K562 (cell line): ENCODE measurements around the gene HEY2. TPM values are rescaled to one million over a fixed set of nuclear protein-coding genes. Genes with fewer than 3 reads are reported as not detected.

ENCODE experiments used
- ARID2 ChIP-seq: fragments of 450-650 bp; IDR thresholded peaks from 2 replicates; pipeline ENCODE4 v1.6.1; 2017; ENCODE audit warnings: antibody characterized with exemption, mild to moderate bottlenecking
- ATF2 ChIP-seq: sonication (generic); formaldehyde crosslinking; IDR thresholded peaks from 2 replicates; pipeline ENCODE4 v1.8.1; 2022; ENCODE audit warnings: missing genetic modification reagents
- CEBPB ChIP-seq: fragments of 450-650 bp; IDR thresholded peaks from 2 replicates; pipeline ENCODE4 v1.6.1; 2016; ENCODE audit warnings: missing genetic modification characterization, missing compliant biosample characterization
- CEBPG ChIP-seq, 3 experiments: fragments of 200-800 bp in 1 of 3; sonication (Bioruptor generic) in 1 of 3; sonication (generic) in 1 of 3; formaldehyde crosslinking in 1 of 3; IDR thresholded peaks in 2 of 3; conservative IDR thresholded peaks in 1 of 3; 2 replicates each; pipeline versions ENCODE4 v1.6.1 to v1.8.0; 2016 to 2022; ENCODE audit warnings: missing compliant biosample characterization in 2 of 3, missing genetic modification characterization in 2 of 3, mild to moderate bottlenecking in 1 of 3, missing genetic modification reagents in 1 of 3
- CREM ChIP-seq: IDR thresholded peaks from 2 replicates; pipeline ENCODE4 v1.6.1; 2014; ENCODE audit warnings: antibody characterized with exemption, low read depth
- EWSR1 ChIP-seq: fragments of 450-650 bp; IDR thresholded peaks from 2 replicates; pipeline ENCODE4 v1.6.1; 2018; ENCODE audit warnings: borderline replicate concordance, mild to moderate bottlenecking, low read depth, moderate library complexity; ENCODE audit not compliant: partially characterized antibody
- JUND ChIP-seq, 2 experiments: IDR thresholded peaks; 2 replicates in 1 of 2; 3 replicates in 1 of 2; pipeline ENCODE4 v1.6.1; 2011; ENCODE audit warnings: borderline replicate concordance in 2 of 2, low read depth in 2 of 2, low read length in 2 of 2, improper control_type of control experiment in 1 of 2, missing biosample characterization in 1 of 2, missing genetic modification characterization in 1 of 2, missing genetic modification reagents in 1 of 2
- PYGO2 ChIP-seq: fragments of 450-650 bp; IDR thresholded peaks from 2 replicates; pipeline ENCODE4 v1.6.1; 2016; ENCODE audit warnings: mild to moderate bottlenecking, missing genetic modification characterization, moderate library complexity, missing compliant biosample characterization
- RBFOX2 ChIP-seq: fragments of 200-400 bp; formaldehyde crosslinking; IDR thresholded peaks from 2 replicates; pipeline ENCODE4 v1.6.1; 2017; ENCODE audit warnings: low read depth, mild to moderate bottlenecking, low read length, moderate library complexity
- SOX6 ChIP-seq: fragments of 450-650 bp; IDR thresholded peaks from 2 replicates; pipeline ENCODE4 v1.6.1; 2014; ENCODE audit warnings: mild to moderate bottlenecking
- TAF1 ChIP-seq: IDR thresholded peaks from 2 replicates; pipeline ENCODE4 v1.6.1; 2011; ENCODE audit warnings: mild to moderate bottlenecking, low read length, moderate library complexity; ENCODE audit not compliant: insufficient read depth, control insufficient read depth, severe bottlenecking; ENCODE audit errors: extremely low read depth
- UBTF ChIP-seq, 2 experiments: IDR thresholded peaks; 2 replicates each; pipeline ENCODE4 v1.6.1; 2012; ENCODE audit warnings: improper control_type of control experiment in 2 of 2, low read depth in 2 of 2, low read length in 2 of 2, borderline replicate concordance in 1 of 2
- ZBED1 ChIP-seq: IDR thresholded peaks from 2 replicates; pipeline ENCODE4 v1.6.1; 2014
- ZNF398 ChIP-seq: fragments of 250-450 bp; sonication (Bioruptor Pico); IDR thresholded peaks from 2 replicates; pipeline ENCODE4 v1.8.0; 2021; ENCODE audit warnings: moderate library complexity, mild to moderate bottlenecking, inconsistent platforms
- polyA plus RNA-seq, 8 experiments: library from polyadenylated mRNA; depleted of rRNA in 4 of 8; stranded (reverse) in 5 of 8; unstranded in 3 of 8; fragments of >200 nt; fragmentation: Nextera tagmentation in 2 of 8; fragmentation: Illumina TruSeq in 1 of 8; extraction: Ambion mirVana in 2 of 8; extraction: Trizol in 1 of 8; gene quantifications; 2 replicates each; pipeline versions ENCODE4 v1.2.1 to v1.2.3, GENCODE V29; 2011 to 2014; ENCODE audit warnings: inconsistent platforms in 1 of 8, missing spikeins in 1 of 8
- total RNA-seq, 7 experiments: library from RNA; depleted of rRNA in 6 of 7; stranded (reverse); fragments of >200 nt in 6 of 7; fragmentation: Illumina TruSeq in 2 of 7; extraction: Trizol in 2 of 7; gene quantifications; 2 replicates each; pipeline versions ENCODE4 v1.2.1 to v1.2.3, GENCODE V29; 2011 to 2021; ENCODE audit warnings: low replicate concordance in 1 of 7
- TF ChIP-seq, protein P1 (sequence below): fragments of 450-650 bp; formaldehyde crosslinking; IDR thresholded peaks from 2 replicates; pipeline ENCODE4 v1.4.0; 2020; ENCODE audit warnings: mild to moderate bottlenecking, moderate library complexity
- TF ChIP-seq, protein P2 (sequence below): sonication (generic); formaldehyde crosslinking; IDR thresholded peaks from 2 replicates; pipeline ENCODE4 v1.8.0; 2022; ENCODE audit warnings: missing genetic modification reagents, mild to moderate bottlenecking, borderline replicate concordance

HEY2 gene
- total and polyA plus RNA-seq, 9 of the 15 experiments (the other 6 are each of a cell fraction or from before 2014, with no cell fraction given): 0.03 to 0.07 (median 0.06) TPM; not detected in 5

- TF ChIP-seq ATF2 (CRISPR knock-in tag) (0 out of 2 replicates have a peak, but pooled peaks have one; percentile 36), TAF1 (no peak), ZNF398 (CRISPR knock-in tag) (no peak), EWSR1 (no peak), RBFOX2 (peak; percentile 53), PYGO2 (tag) (no peak), JUND (IDR thresholded peaks at IDR 0.05; ENCODE audit: borderline replicate concordance, low read depth, low read length) (no peak), JUND (tag; IDR thresholded peaks at IDR 0.05; ENCODE audit: borderline replicate concordance, low read depth, low read length) (no peak; the same call in 2 of the 3 replicates), ARID2 (no peak), CREM (no peak), UBTF (IDR thresholded peaks at IDR 0.05; ENCODE audit: borderline replicate concordance in 1 of 2, low read depth in 2 of 2, low read length in 2 of 2) (peak in 1 of 2 experiments; percentile 96; a peak in 2 of 4 replicates), ZBED1 (no peak), CEBPG (CRISPR knock-in tag; IDR thresholded peaks at IDR 0.05) (no peak), CEBPG (tag; conservative IDR thresholded peaks at IDR 0.05 in 1 of 2, IDR thresholded peaks at IDR 0.05 in 1 of 2) (no peak), SOX6 (0 out of 2 replicates have a peak, but pooled peaks have one; percentile 38), CEBPB (no peak)
- TF ChIP-seq, protein P1, sequence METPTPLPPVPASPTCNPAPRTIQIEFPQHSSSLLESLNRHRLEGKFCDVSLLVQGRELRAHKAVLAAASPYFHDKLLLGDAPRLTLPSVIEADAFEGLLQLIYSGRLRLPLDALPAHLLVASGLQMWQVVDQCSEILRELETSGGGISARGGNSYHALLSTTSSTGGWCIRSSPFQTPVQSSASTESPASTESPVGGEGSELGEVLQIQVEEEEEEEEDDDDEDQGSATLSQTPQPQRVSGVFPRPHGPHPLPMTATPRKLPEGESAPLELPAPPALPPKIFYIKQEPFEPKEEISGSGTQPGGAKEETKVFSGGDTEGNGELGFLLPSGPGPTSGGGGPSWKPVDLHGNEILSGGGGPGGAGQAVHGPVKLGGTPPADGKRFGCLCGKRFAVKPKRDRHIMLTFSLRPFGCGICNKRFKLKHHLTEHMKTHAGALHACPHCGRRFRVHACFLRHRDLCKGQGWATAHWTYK (CRISPR knock-in tag): no peak
- TF ChIP-seq, protein P2, sequence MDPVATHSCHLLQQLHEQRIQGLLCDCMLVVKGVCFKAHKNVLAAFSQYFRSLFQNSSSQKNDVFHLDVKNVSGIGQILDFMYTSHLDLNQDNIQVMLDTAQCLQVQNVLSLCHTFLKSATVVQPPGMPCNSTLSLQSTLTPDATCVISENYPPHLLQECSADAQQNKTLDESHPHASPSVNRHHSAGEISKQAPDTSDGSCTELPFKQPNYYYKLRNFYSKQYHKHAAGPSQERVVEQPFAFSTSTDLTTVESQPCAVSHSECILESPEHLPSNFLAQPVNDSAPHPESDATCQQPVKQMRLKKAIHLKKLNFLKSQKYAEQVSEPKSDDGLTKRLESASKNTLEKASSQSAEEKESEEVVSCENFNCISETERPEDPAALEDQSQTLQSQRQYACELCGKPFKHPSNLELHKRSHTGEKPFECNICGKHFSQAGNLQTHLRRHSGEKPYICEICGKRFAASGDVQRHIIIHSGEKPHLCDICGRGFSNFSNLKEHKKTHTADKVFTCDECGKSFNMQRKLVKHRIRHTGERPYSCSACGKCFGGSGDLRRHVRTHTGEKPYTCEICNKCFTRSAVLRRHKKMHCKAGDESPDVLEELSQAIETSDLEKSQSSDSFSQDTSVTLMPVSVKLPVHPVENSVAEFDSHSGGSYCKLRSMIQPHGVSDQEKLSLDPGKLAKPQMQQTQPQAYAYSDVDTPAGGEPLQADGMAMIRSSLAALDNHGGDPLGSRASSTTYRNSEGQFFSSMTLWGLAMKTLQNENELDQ (CRISPR knock-in tag): no peak
Measured at GRCh38 chr6:125749173-125749864, at the start of gene HEY2 (continued).
